Tibial artery (tissue), 4 donors: ENCODE data around the gene MT3.

Source experiments
- DNase-seq, 2 donors: peaks; one replicate each; pipeline ENCODE4 v3.0.0-alpha.2; 2019
- H3K27ac ChIP-seq, 2 donors: fragments of 200-600 bp; sonication (generic) in 1 of 2; 1 replicate in 1 of 2; 2 replicates in 1 of 2; pipeline ENCODE4 v1.5.1; 2018 to 2019; ENCODE audit warnings: mild to moderate bottlenecking in 1 of 2
- H3K27me3 ChIP-seq, 2 donors: fragments of 200-600 bp; sonication (generic) in 1 of 2; one replicate each; pipeline versions ENCODE4 v1.5.1 to v1.6.0; 2016 to 2019
- H3K36me3 ChIP-seq, 3 donors: fragments of 200-600 bp; sonication (generic) in 2 of 3; one replicate each; pipeline ENCODE4 v1.5.1; 2016 to 2019; ENCODE audit warnings: mild to moderate bottlenecking in 2 of 3
- H3K4me1 ChIP-seq, 4 donors: fragments of 200-600 bp; sonication (generic) in 2 of 4; 1 replicate in 3 of 4; 2 replicates in 1 of 4; pipeline ENCODE4 v1.5.1; 2016 to 2019
- H3K4me3 ChIP-seq, 2 donors: fragments of 200-600 bp; sonication (generic) in 1 of 2; 1 replicate in 1 of 2; 2 replicates in 1 of 2; pipeline ENCODE4 v1.5.1; 2018 to 2019; ENCODE audit warnings: mild to moderate bottlenecking in 2 of 2
- H3K9me3 ChIP-seq, 3 donors: fragments of 200-600 bp; sonication (generic) in 1 of 3; one replicate each; pipeline ENCODE4 v1.5.1; 2016 to 2019
- intact Hi-C: fragments of 100-400 bp; cut with DNase I; formaldehyde crosslinking; loops from one replicate; pipeline ENCODE4 v1.15.0; 2023; ENCODE audit warnings: low total_unique reads
- TF ChIP-seq, protein P1 (sequence below), 2 experiments: fragments of 200-600 bp in 1 of 2; fragments of 450-650 bp in 1 of 2; IDR thresholded peaks; one replicate each; pipeline ENCODE4 v1.5.1; 2017 to 2019; ENCODE audit warnings: antibody characterized with exemption in 2 of 2, mild to moderate bottlenecking in 1 of 2, moderate library complexity in 1 of 2

MT3 gene

GRCh38 chr16:56594292-56594619 lies 4.9 kb downstream of the MT3 start:
- H3K4me3 ChIP-seq = no peak overlapping the region
- no peaks in the 10 kb centered on the region for H3K9me3 ChIP-seq
- H3K27me3 ChIP-seq = peaks cover 0 to 27% of the 10 kb centered on the region in 2 donors
- DNase-seq = no peak
- H3K4me1 ChIP-seq = peaks cover 0 to 7% (median 6%) of the 10 kb centered on the region in 4 donors
- TF ChIP-seq, protein P1, sequence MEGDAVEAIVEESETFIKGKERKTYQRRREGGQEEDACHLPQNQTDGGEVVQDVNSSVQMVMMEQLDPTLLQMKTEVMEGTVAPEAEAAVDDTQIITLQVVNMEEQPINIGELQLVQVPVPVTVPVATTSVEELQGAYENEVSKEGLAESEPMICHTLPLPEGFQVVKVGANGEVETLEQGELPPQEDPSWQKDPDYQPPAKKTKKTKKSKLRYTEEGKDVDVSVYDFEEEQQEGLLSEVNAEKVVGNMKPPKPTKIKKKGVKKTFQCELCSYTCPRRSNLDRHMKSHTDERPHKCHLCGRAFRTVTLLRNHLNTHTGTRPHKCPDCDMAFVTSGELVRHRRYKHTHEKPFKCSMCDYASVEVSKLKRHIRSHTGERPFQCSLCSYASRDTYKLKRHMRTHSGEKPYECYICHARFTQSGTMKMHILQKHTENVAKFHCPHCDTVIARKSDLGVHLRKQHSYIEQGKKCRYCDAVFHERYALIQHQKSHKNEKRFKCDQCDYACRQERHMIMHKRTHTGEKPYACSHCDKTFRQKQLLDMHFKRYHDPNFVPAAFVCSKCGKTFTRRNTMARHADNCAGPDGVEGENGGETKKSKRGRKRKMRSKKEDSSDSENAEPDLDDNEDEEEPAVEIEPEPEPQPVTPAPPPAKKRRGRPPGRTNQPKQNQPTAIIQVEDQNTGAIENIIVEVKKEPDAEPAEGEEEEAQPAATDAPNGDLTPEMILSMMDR (IDR thresholded peaks at IDR 0.05) = no peak
- no peaks in the 10 kb centered on the region for H3K36me3 ChIP-seq
- intact Hi-C loops = no loop called here
- no peak overlapping the region for H3K27ac ChIP-seq

- DNase-seq = peak in 1 of 2 donors; percentile 46
- Histone ChIP-seq H3K4me3 (no peak overlapping the region), H3K27me3 (peaks cover 0 to 3% of the 10 kb centered on the region in 2 donors), H3K27ac (no peak overlapping the region), H3K4me1 (peaks cover 0 to 2% (median 0%) of the 10 kb centered on the region in 4 donors), H3K36me3 (no peaks in the 10 kb centered on the region), H3K9me3 (no peaks in the 10 kb centered on the region)
- TF ChIP-seq, protein P1 (IDR thresholded peaks at IDR 0.05) = peak; percentile 55 to 64
- intact Hi-C loops = loop anchor here (5.0 kb wide), 2 partner anchors 83 to 102 kb away; no protein-coding TSS in a partner anchor
Observed at GRCh38 chr16:56600398-56600999, 11.2 kb downstream of the MT3 start.

- H3K27me3 ChIP-seq = peaks cover 0 to 3% of the 10 kb centered on the region in 2 donors
- TF ChIP-seq, protein P1 (IDR thresholded peaks at IDR 0.05) = no peak
- no peak for DNase-seq
- H3K4me1 ChIP-seq = peaks cover 0 to 11% (median 7%) of the 10 kb centered on the region in 4 donors
- H3K4me3 ChIP-seq = no peak overlapping the region
- no peak overlapping the region for H3K27ac ChIP-seq
- intact Hi-C loops = loop anchor here (5.0 kb wide), 2 partner anchors 84 to 101 kb away; no protein-coding TSS in a partner anchor
- no peaks in the 10 kb centered on the region for H3K9me3 ChIP-seq
- no peaks in the 10 kb centered on the region for H3K36me3 ChIP-seq
Observed at GRCh38 chr16:56601325-56601724, 12.0 kb downstream of the MT3 start.

- DNase-seq = peak in 1 of 2 donors; percentile 46
- Histone ChIP-seq H3K27ac (no peak overlapping the region), H3K4me3 (no peak overlapping the region), H3K4me1 (peaks cover 0 to 29% (median 25%) of the 10 kb centered on the region in 4 donors), H3K9me3 (no peaks in the 10 kb centered on the region), H3K36me3 (no peaks in the 10 kb centered on the region), H3K27me3 (no peaks in the 10 kb centered on the region)
- TF ChIP-seq, protein P1 (IDR thresholded peaks at IDR 0.05) = peak; percentile 49 to 59
- intact Hi-C loops = loop anchor here (5.0 kb wide), 2 partner anchors 86 to 99 kb away; no protein-coding TSS in a partner anchor
Observed at GRCh38 chr16:56603589-56603988, 14.3 kb downstream of the MT3 start.

GRCh38 chr16:56604966-56605365 lies 15.6 kb downstream of the MT3 start:
- no peaks in the 10 kb centered on the region for H3K36me3 ChIP-seq
- H3K27me3 ChIP-seq = no peaks in the 10 kb centered on the region
- H3K4me1 ChIP-seq = peaks cover 0 to 31% (median 27%) of the 10 kb centered on the region in 4 donors
- TF ChIP-seq, protein P1 (IDR thresholded peaks at IDR 0.05) = no peak
- peak overlapping the region; percentile 83 to 85 for H3K27ac ChIP-seq
- intact Hi-C loops = loop anchor here (5.0 kb wide), 4 partner anchors 37 to 97 kb away; partner anchors contain the start of gene MT1X
- DNase-seq = no peak
- no peaks in the 10 kb centered on the region for H3K9me3 ChIP-seq
- H3K4me3 ChIP-seq = no peak overlapping the region
